A549 (cell line): Measurements from ENCODE around the gene JARID2. TPM values are rescaled to one million over a fixed set of nuclear protein-coding genes. Genes with fewer than 3 reads are reported as not detected.

Experiments used
- ATAC-seq, 2 experiments: fragments of 200-7000 bp in 1 of 2; fragments of >200 bp in 1 of 2; cut with Nextera tagmentation in 1 of 2; cut with Tn5 transposase in 1 of 2; 3 replicates each; pipeline versions ENCODE4 v1.8.0 to v1.9.1; 2018 to 2020; ENCODE audit warnings: mild to moderate bottlenecking in 1 of 2, moderate library complexity in 1 of 2
- CTCF ChIA-PET: fragments of 300-600 bp; sonication (Branson Sonifier 250); formaldehyde crosslinking; extraction: SDS; loops from one replicate; lab custom pipeline; 2021; ENCODE audit warnings: antibody characterized with exemption, inconsistent platforms; lab: Yijun Ruan, JAX
- POLR2A ChIA-PET: fragments of 350-600 bp; formaldehyde crosslinking; extraction: SDS; loops from one replicate; lab custom pipeline; 2021; ENCODE audit warnings: antibody characterized with exemption, inconsistent platforms; lab: Yijun Ruan, JAX
- DNase-seq, 2 experiments: peaks; one replicate each; pipeline versions ENCODE4 v3.0.0 to v3.0.0-alpha.2; 2011 to 2016; ENCODE audit warnings: low read depth in 1 of 2, low spot score in 1 of 2
- FAIRE-seq: peaks from 2 replicates; lab custom pipeline; 2011; peaks lifted over from hg19 to GRCh38; lab: Jason Lieb, UNC
- H3K27ac ChIP-seq, 2 experiments: fragments of >200 bp; sonication (Bioruptor Twin); formaldehyde crosslinking; 3 replicates each; pipeline ENCODE4 v1.5.1; 2016 to 2017
- H3K4me1 ChIP-seq: fragments of >200 bp; sonication (Bioruptor Twin); formaldehyde crosslinking; 3 replicates; pipeline ENCODE4 v1.6.1; 2016
- H3K4me2 ChIP-seq: fragments of >200 bp; sonication (Bioruptor Twin); formaldehyde crosslinking; 3 replicates; pipeline ENCODE4 v1.6.1; 2016
- H3K4me3 ChIP-seq: fragments of >200 bp; sonication (Bioruptor Twin); formaldehyde crosslinking; 3 replicates; pipeline ENCODE4 v1.5.1; 2016
- H3K9me3 ChIP-seq: fragments of >200 bp; sonication (Bioruptor Twin); formaldehyde crosslinking; 3 replicates; pipeline ENCODE4 v1.6.1; 2016
- BCL3 ChIP-seq: fragments of >200 bp; sonication (Bioruptor Twin); formaldehyde crosslinking; IDR thresholded peaks from 3 replicates; pipeline ENCODE4 v1.6.1; 2016
- BHLHE40 ChIP-seq: IDR thresholded peaks from 2 replicates; pipeline ENCODE4 v1.6.1; 2012; ENCODE audit warnings: low read depth, low read length, inconsistent platforms
- CTCF ChIP-seq: fragments of >200 bp; sonication (Bioruptor Twin); formaldehyde crosslinking; IDR thresholded peaks from 3 replicates; pipeline ENCODE4 v1.5.1; 2016
- EHF ChIP-seq: fragments of 250-450 bp; sonication (Bioruptor Pico); IDR thresholded peaks from 2 replicates; pipeline ENCODE4 v1.5.0; 2020; ENCODE audit warnings: mild to moderate bottlenecking
- EHMT2 ChIP-seq: fragments of 200-600 bp; sonication (generic); IDR thresholded peaks from 2 replicates; pipeline ENCODE4 v1.6.1; 2016; ENCODE audit warnings: antibody characterized with exemption, low read depth, mild to moderate bottlenecking, moderate library complexity
- EP300 ChIP-seq, 2 experiments: fragments of >200 bp; sonication (Bioruptor Twin); formaldehyde crosslinking; IDR thresholded peaks; 2 replicates in 1 of 2; 3 replicates in 1 of 2; pipeline ENCODE4 v1.6.1; 2016 to 2017
- JUN ChIP-seq, 2 experiments: fragments of >200 bp; sonication (Bioruptor Twin); formaldehyde crosslinking; IDR thresholded peaks; 2 replicates in 1 of 2; 3 replicates in 1 of 2; pipeline ENCODE4 v1.6.1; 2016 to 2017
- KDM5A ChIP-seq: fragments of 200-600 bp; sonication (generic); IDR thresholded peaks from 2 replicates; pipeline ENCODE4 v1.6.1; 2016; ENCODE audit warnings: antibody characterized with exemption, mild to moderate bottlenecking
- MAZ ChIP-seq: fragments of 150-350 bp; IDR thresholded peaks from 2 replicates; pipeline ENCODE4 v1.6.1; 2014; ENCODE audit warnings: antibody characterized with exemption, low read depth, low read length, borderline replicate concordance
- NFE2L2 ChIP-seq: fragments of 150-350 bp; conservative IDR thresholded peaks from 2 replicates; pipeline ENCODE4 v1.6.1; 2014; ENCODE audit warnings: low read length
- NPAS2 ChIP-seq: fragments of 250-450 bp; sonication (Bioruptor Pico); IDR thresholded peaks from 2 replicates; pipeline ENCODE4 v1.8.0; 2022; ENCODE audit warnings: mild to moderate bottlenecking, moderate library complexity, borderline replicate concordance
- NR3C1 ChIP-seq: fragments of >200 bp; sonication (Bioruptor Twin); formaldehyde crosslinking; IDR thresholded peaks from 3 replicates; pipeline ENCODE4 v1.6.1; 2017
- PHF8 ChIP-seq: fragments of 200-600 bp; sonication (generic); IDR thresholded peaks from 2 replicates; pipeline ENCODE4 v1.6.1; 2016; ENCODE audit warnings: low read depth, mild to moderate bottlenecking, antibody characterized with exemption, moderate library complexity, borderline replicate concordance
- POLR2AphosphoS2 ChIP-seq: conservative IDR thresholded peaks from 2 replicates; pipeline ENCODE4 v1.6.1; 2012; ENCODE audit warnings: low read length, improper control_type of control experiment, inconsistent platforms
- RAD21 ChIP-seq, 2 experiments: fragments of >200 bp in 1 of 2; sonication (Bioruptor Twin) in 1 of 2; formaldehyde crosslinking in 1 of 2; IDR thresholded peaks in 1 of 2; conservative IDR thresholded peaks in 1 of 2; 2 replicates in 1 of 2; 3 replicates in 1 of 2; pipeline ENCODE4 v1.6.1; 2012 to 2018; ENCODE audit warnings: inconsistent platforms in 1 of 2
- RFX5 ChIP-seq: fragments of 450-650 bp; IDR thresholded peaks from 2 replicates; pipeline ENCODE4 v1.7.1; 2014; ENCODE audit warnings: antibody characterized with exemption, mild to moderate bottlenecking, moderate library complexity
- TFCP2L1 ChIP-seq: fragments of 250-450 bp; sonication (Bioruptor Pico); IDR thresholded peaks from 2 replicates; pipeline ENCODE4 v1.5.0; 2021; ENCODE audit warnings: mild to moderate bottlenecking
- ZC3H11A ChIP-seq: fragments of 450-650 bp; IDR thresholded peaks from 2 replicates; pipeline ENCODE4 v1.6.1; 2014; ENCODE audit warnings: antibody characterized with exemption, mild to moderate bottlenecking
- ZFP36 ChIP-seq: fragments of 450-650 bp; IDR thresholded peaks from 2 replicates; pipeline ENCODE4 v1.6.1; 2014; ENCODE audit warnings: borderline replicate concordance; ENCODE audit not compliant: partially characterized antibody
- WGBS: methylation state at CpG from one replicate; pipeline ENCODE4 v1.1.6; 2017; ENCODE audit errors: missing lambda C conversion rate; 5-methylcytosine and 5-hydroxymethylcytosine counted together
- polyA plus RNA-seq, 4 experiments: library from polyadenylated mRNA; depleted of rRNA in 3 of 4; stranded (reverse); fragments of >200 nt; fragmentation: RNase III in 1 of 4; extraction: RNeasy Plus Mini Kit Qiagen cat#74134 plus additional on column Dnase treatment in 1 of 4; gene quantifications; 2 replicates in 3 of 4; 3 replicates in 1 of 4; pipeline ENCODE4 v1.2.3, GENCODE V29; 2011 to 2017
- TF ChIP-seq, protein P1 (sequence below): fragments of 200-600 bp; sonication (generic); IDR thresholded peaks from 2 replicates; pipeline ENCODE4 v1.6.1; 2016; ENCODE audit warnings: antibody characterized with exemption, mild to moderate bottlenecking, moderate library complexity
- TF ChIP-seq, protein P2 (sequence below): fragments of 150-350 bp; IDR thresholded peaks from 2 replicates; pipeline ENCODE4 v1.6.1; 2014; ENCODE audit warnings: low read depth, mild to moderate bottlenecking, low read length

JARID2 gene
- polyA plus RNA-seq, 2 of the 4 experiments (the other 2 are of a cell fraction): 7.8 to 8.3 TPM

- no peak for TF ChIP-seq NPAS2 (CRISPR knock-in tag)
Measured at GRCh38 chr6:15511248-15512125, 265.6 kb downstream of the JARID2 start (continued).

GRCh38 chr6:15512126-15512525 lies 266.3 kb downstream of the JARID2 start:
- no peaks in the 10 kb centered on the region for H3K4me1 ChIP-seq
- peak in 1 of 2 experiments; percentile 67; a peak in 3 of 6 replicates for ATAC-seq
- WGBS: 84% methylated on average over 14 of the region's 18 CpGs
- ChIA-PET POLR2A (no interaction called here), CTCF (interaction anchor here (0.9 to 2.3 kb wide), 4 partner anchors 10 to 103 kb away, joined by 3 to 5 read pairs (median 4); no protein-coding TSS in a partner anchor)
- no peak overlapping the region for H3K4me3 ChIP-seq
- no peaks in the 10 kb centered on the region for H3K9me3 ChIP-seq
- TF ChIP-seq RAD21 (conservative IDR thresholded peaks at IDR 0.05 in 1 of 2, IDR thresholded peaks at IDR 0.05 in 1 of 2) (peak in 1 of 2 experiments; percentile 29; a peak in 1 of 5 replicates), EHF (CRISPR knock-in tag) (no peak), CTCF (0 out of 3 replicates have a peak, but pooled peaks have one; percentile 14)
- DNase-seq: peak in 1 of 2 experiments; percentile 6
- H3K4me2 ChIP-seq: no peak overlapping the region
- FAIRE-seq: no peak
- no peak overlapping the region for H3K27ac ChIP-seq

DNA sequence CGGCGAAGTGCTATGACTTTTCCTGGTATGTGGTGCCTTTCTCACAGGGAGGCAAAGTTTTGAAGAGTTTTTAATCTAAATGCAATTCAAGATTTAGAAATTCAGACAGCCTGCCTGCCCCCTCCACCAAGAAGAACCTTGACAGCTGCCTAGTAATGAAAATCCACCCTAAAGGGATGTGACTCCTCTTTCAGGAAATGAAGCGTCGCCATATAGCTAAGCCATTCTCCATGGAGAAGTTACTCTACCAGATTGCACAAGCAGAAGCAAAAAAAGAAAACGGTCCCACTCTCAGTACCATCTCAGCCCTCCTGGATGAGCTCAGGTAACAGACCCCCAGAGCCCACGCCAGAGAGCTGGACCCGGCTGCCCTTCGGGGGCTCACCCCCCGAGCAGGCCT lies 266.9 kb downstream of the JARID2 start:
- ChIA-PET CTCF (interaction anchor here (2.3 kb wide), 1 partner anchor 10 kb away, joined by 5 read pairs; no protein-coding TSS in a partner anchor), POLR2A (no interaction called here)
- no peak for TF ChIP-seq KDM5A
- TF ChIP-seq TFCP2L1 (CRISPR knock-in tag): no peak
- TF ChIP-seq NPAS2 (CRISPR knock-in tag): no peak
- no peak for TF ChIP-seq EP300 (IDR thresholded peaks at IDR 0.05)
- no peak for TF ChIP-seq MAZ
- no peak for TF ChIP-seq BHLHE40
- TF ChIP-seq ZFP36: no peak
- TF ChIP-seq NFE2L2: no peak
- TF ChIP-seq, protein P1, sequence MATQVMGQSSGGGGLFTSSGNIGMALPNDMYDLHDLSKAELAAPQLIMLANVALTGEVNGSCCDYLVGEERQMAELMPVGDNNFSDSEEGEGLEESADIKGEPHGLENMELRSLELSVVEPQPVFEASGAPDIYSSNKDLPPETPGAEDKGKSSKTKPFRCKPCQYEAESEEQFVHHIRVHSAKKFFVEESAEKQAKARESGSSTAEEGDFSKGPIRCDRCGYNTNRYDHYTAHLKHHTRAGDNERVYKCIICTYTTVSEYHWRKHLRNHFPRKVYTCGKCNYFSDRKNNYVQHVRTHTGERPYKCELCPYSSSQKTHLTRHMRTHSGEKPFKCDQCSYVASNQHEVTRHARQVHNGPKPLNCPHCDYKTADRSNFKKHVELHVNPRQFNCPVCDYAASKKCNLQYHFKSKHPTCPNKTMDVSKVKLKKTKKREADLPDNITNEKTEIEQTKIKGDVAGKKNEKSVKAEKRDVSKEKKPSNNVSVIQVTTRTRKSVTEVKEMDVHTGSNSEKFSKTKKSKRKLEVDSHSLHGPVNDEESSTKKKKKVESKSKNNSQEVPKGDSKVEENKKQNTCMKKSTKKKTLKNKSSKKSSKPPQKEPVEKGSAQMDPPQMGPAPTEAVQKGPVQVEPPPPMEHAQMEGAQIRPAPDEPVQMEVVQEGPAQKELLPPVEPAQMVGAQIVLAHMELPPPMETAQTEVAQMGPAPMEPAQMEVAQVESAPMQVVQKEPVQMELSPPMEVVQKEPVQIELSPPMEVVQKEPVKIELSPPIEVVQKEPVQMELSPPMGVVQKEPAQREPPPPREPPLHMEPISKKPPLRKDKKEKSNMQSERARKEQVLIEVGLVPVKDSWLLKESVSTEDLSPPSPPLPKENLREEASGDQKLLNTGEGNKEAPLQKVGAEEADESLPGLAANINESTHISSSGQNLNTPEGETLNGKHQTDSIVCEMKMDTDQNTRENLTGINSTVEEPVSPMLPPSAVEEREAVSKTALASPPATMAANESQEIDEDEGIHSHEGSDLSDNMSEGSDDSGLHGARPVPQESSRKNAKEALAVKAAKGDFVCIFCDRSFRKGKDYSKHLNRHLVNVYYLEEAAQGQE: no peak
- no peak for TF ChIP-seq BCL3
- no peak for TF ChIP-seq NR3C1
- no peak for TF ChIP-seq POLR2AphosphoS2
- TF ChIP-seq PHF8: no peak
- TF ChIP-seq, protein P2, sequence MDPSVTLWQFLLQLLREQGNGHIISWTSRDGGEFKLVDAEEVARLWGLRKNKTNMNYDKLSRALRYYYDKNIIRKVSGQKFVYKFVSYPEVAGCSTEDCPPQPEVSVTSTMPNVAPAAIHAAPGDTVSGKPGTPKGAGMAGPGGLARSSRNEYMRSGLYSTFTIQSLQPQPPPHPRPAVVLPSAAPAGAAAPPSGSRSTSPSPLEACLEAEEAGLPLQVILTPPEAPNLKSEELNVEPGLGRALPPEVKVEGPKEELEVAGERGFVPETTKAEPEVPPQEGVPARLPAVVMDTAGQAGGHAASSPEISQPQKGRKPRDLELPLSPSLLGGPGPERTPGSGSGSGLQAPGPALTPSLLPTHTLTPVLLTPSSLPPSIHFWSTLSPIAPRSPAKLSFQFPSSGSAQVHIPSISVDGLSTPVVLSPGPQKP: no peak
- no peak for TF ChIP-seq EHMT2
- no peak for TF ChIP-seq RFX5
- no peak for TF ChIP-seq JUN (IDR thresholded peaks at IDR 0.05)
- TF ChIP-seq ZC3H11A: no peak
- Histone ChIP-seq H3K9me3 (no peaks in the 10 kb centered on the region), H3K4me3 (no peak overlapping the region), H3K27ac (no peak overlapping the region), H3K4me1 (no peaks in the 10 kb centered on the region), H3K4me2 (no peak overlapping the region)
- no peak for DNase-seq
- 88% methylated on average over 9 of the region's 9 CpGs for WGBS
- FAIRE-seq: no peak
- ATAC-seq: no peak
